Measurements from ENCODE around the gene TAF1D.

DNA sequence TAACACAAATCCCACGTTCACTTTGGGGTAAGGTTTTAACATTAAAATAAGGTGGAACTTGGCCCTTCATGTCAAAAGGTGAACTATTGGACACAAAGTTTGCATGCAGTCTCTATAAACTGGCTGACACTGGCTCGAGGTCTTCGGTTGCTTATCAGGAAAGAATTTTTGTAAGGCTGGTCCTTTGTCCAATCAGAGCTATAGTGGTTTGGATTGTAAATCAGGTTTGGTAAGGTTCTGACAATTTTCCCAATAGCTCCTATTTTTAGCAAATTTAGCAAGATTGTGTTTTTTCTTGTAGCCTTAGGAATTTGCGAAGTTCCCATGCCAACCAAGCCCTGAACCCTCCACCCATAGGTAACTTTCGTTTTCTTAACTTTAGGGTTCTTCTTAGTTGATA is 25.2 kb upstream of the TAF1D start:
- TF ChIP-seq CTCF (IDR thresholded peaks at IDR 0.05) (no peak), TCF7L2 (IDR thresholded peaks at IDR 0.05; ENCODE audit: low read depth, low read length) (no peak), POLR2AphosphoS5 (IDR thresholded peaks at IDR 0.05; ENCODE audit: low read depth, low read length) (no peak), REST (IDR thresholded peaks at IDR 0.05; ENCODE audit: insufficient read depth in 1 of 2, low read depth in 2 of 2, low read length in 1 of 2) (no peak), SIN3A (IDR thresholded peaks at IDR 0.05; ENCODE audit: borderline replicate concordance, insufficient read depth, low read depth, low read length) (no peak)
